ENCODE data around the gene STRN3. TPM values are rescaled to one million over a fixed set of nuclear protein-coding genes. Genes with fewer than 3 reads are reported as not detected.

Gene STRN3
- total RNA-seq, 1 experiment from 2014 or later, result 34.4 TPM

- BruUV-seq (replicated peaks), result no TSS peak
- Mint-ChIP-seq H3K36me3 (ENCODE audit: insufficient read depth, unreplicated experiment) (peaks cover 41% of the 10 kb centered on the region), H3K27ac (ENCODE audit: unreplicated experiment) (no peak overlapping the region), H3K4me3 (ENCODE audit: low read depth, unreplicated experiment) (no peak overlapping the region), H3K4me1 (ENCODE audit: low read depth, unreplicated experiment) (peaks cover 8% of the 10 kb centered on the region), H3K27me3 (ENCODE audit: unreplicated experiment) (no peaks in the 10 kb centered on the region), H3K9me3 (ENCODE audit: low read depth, unreplicated experiment) (no peaks in the 10 kb centered on the region)
- TF ChIP-seq CTCF (IDR thresholded peaks at IDR 0.05; ENCODE audit: unreplicated experiment), result no peak
- intact Hi-C loops (cut with micrococcal nuclease; ENCODE audit: unreplicated experiment), result no loop called here
- no peak for DNase-seq
- CTCF ChIA-PET, result interaction anchor here (0.7 kb wide), 2 partner anchors 10 to 43 kb away, joined by 4 to 6 read pairs; no protein-coding TSS in a partner anchor
Measured at GRCh38 chr14:31022386-31022785, 3.8 kb downstream of the STRN3 start.

GRCh38 chr14:31021576-31021949, 4.6 kb downstream of the STRN3 start:
- no peak overlapping the region for H3K27ac Mint-ChIP-seq (ENCODE audit: unreplicated experiment)
- no peaks in the 10 kb centered on the region for H3K9me3 Mint-ChIP-seq (ENCODE audit: low read depth, unreplicated experiment)
- no peaks in the 10 kb centered on the region for H3K27me3 Mint-ChIP-seq (ENCODE audit: unreplicated experiment)
- no peak for TF ChIP-seq CTCF (IDR thresholded peaks at IDR 0.05; ENCODE audit: unreplicated experiment)
- BruUV-seq (replicated peaks), result no TSS peak
- intact Hi-C loops (cut with micrococcal nuclease; ENCODE audit: unreplicated experiment), result no loop called here
- CTCF ChIA-PET, result no interaction called here
- DNase-seq, result no peak
- peaks cover 33% of the 10 kb centered on the region for H3K36me3 Mint-ChIP-seq (ENCODE audit: insufficient read depth, unreplicated experiment)
- H3K4me3 Mint-ChIP-seq (ENCODE audit: low read depth, unreplicated experiment), result no peak overlapping the region
- H3K4me1 Mint-ChIP-seq (ENCODE audit: low read depth, unreplicated experiment), result peaks cover 8% of the 10 kb centered on the region

- intact Hi-C loops (cut with micrococcal nuclease; ENCODE audit: unreplicated experiment), result no loop called here
- CTCF ChIA-PET, result no interaction called here
Measured at GRCh38 chr14:31020834-31021575, 5.2 kb downstream of the STRN3 start.

GRCh38 chr14:31018057-31018645, 8.0 kb downstream of the STRN3 start:
- H3K27ac Mint-ChIP-seq (ENCODE audit: unreplicated experiment), result no peak overlapping the region
- intact Hi-C loops (cut with micrococcal nuclease; ENCODE audit: unreplicated experiment), result no loop called here
- DNase-seq, result no peak
- no peak for TF ChIP-seq CTCF (IDR thresholded peaks at IDR 0.05; ENCODE audit: unreplicated experiment)
- H3K4me1 Mint-ChIP-seq (ENCODE audit: low read depth, unreplicated experiment), result peaks cover 8% of the 10 kb centered on the region
- no peaks in the 10 kb centered on the region for H3K27me3 Mint-ChIP-seq (ENCODE audit: unreplicated experiment)
- peaks cover 11% of the 10 kb centered on the region for H3K36me3 Mint-ChIP-seq (ENCODE audit: insufficient read depth, unreplicated experiment)
- H3K9me3 Mint-ChIP-seq (ENCODE audit: low read depth, unreplicated experiment), result no peaks in the 10 kb centered on the region
- CTCF ChIA-PET, result interaction anchor here (0.7 kb wide), 1 partner anchor 16 kb away, joined by 7 read pairs; no protein-coding TSS in a partner anchor
- H3K4me3 Mint-ChIP-seq (ENCODE audit: low read depth, unreplicated experiment), result no peak overlapping the region
- BruUV-seq (replicated peaks), result no TSS peak

More at GRCh38 chr14:31020834-31021575, 5.2 kb downstream of the STRN3 start:
- H3K27ac Mint-ChIP-seq (ENCODE audit: unreplicated experiment), result no peak overlapping the region
- H3K9me3 Mint-ChIP-seq (ENCODE audit: low read depth, unreplicated experiment), result no peaks in the 10 kb centered on the region
- H3K27me3 Mint-ChIP-seq (ENCODE audit: unreplicated experiment), result no peaks in the 10 kb centered on the region
- peaks cover 8% of the 10 kb centered on the region for H3K4me1 Mint-ChIP-seq (ENCODE audit: low read depth, unreplicated experiment)
- DNase-seq, result no peak
- H3K4me3 Mint-ChIP-seq (ENCODE audit: low read depth, unreplicated experiment), result no peak overlapping the region
- no TSS peak for BruUV-seq (replicated peaks)
- H3K36me3 Mint-ChIP-seq (ENCODE audit: insufficient read depth, unreplicated experiment), result peaks cover 27% of the 10 kb centered on the region
- no peak for TF ChIP-seq CTCF (IDR thresholded peaks at IDR 0.05; ENCODE audit: unreplicated experiment)

Data from Calu3 (cell line).